NCI-H345 (cell line): Measurements from ENCODE around the gene YEATS4.
"Not testable (repeated sequence)": the region's sequence is repeated elsewhere in the genome, so short reads cannot be mapped to it uniquely, and the experiment has no call there.

Source experiments
- DNase-seq: peaks from one replicate; lab custom pipeline; 2025; lab: John Stamatoyannopoulos, UW

YEATS4 gene

DNA sequence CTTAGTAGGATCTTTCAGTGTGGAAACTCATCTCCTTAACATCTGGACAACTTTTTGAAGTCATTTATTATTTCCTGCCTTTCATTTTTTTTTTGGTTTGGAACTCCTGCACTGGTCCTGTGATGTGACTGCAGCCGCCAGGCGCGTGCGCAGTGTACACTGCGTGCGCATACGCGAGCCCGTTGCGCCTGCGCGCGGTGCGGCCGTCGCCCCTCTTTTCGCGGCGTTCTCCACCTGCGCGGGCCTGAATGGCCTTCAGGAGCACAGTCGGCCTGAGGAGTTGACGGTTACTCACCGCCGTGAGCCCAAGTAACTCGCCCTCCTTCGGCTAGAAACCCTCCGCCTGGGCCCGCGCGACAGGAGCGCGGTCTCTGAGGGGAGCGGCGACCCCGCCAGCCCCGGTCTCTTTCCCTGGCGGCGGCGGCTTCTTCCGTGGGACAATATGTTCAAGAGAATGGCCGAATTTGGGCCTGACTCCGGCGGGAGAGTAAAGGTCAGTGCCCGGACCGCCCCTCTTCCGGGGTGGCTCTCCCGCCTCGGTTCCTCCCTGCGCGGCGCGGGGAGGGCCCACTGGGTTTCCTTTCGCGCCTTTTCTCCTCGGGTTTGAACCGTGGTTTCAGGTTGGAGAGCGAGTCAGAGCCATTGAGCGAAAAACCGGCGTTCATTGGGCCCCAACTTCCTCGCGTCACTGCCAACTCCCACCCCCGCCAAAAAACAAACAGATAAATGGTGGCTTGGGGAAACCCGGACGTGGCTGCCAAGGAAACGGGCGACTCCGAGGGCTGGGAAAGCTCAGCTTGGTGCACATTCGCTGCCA is at the start of gene YEATS4:
Gene YEATS4 (plus strand): TSS at position 213 of the 817 bp plus-strand sequence. CDS start 230 bp downstream, at position 443.
- DNase-seq, result peak; percentile 96

DNA sequence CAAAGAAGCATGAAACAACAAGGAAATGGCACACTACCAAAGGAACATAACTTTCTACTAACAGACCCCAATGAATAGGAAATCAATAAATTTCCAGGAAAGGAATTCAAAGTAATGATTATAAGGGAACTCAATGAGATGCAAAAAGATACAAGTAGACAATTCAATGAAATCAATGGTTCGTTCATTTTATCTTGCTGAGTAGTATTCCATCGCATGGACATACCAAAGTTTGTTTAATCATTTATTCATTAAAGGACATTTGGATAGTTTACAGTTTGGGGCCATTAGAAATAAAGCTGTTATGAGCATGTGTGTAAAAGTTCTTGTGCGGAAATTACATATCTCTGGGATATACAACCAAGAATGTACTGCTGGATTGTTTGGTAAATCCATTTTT is 46.3 kb upstream of the YEATS4 start:
- no peak for DNase-seq

DNA sequence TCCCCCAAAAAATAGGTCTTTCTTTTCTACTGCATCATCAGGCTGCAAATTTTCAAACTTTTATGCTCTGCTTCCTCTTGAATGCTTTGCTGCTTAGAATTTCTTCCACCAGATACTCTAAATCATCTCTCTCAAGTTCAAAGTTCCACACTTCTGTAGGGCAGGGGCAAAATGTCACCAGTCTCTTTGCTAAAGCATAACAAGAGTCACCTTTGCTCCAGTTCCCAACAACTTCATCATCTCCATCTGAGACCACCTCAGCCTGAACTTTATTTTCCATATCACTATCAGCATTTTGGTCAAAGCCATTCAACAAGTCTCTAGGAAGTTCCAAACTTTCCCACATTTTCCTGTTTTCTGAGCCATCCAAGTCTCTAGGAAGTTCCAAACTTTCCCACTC is 42.8 kb upstream of the YEATS4 start:
- DNase-seq, result not testable (repeated sequence)

DNA sequence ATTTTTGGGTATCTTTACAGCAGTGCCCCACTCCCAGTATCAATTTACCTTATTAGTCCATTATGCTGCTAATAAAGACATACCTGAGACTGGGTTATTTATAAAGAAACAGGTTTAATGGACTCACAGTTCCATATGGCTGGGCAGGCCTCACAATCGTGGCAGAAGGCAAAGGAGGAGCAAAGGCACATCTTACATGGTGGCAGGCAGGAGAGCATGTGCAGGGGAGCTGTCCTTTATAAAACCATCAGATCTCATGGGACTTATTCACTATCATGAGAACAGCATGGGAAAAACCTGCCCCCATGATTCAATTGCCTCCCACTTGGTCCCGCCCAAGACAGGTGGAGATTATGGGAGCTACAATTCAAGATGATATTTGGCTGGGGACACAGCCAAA is 42.3 kb upstream of the YEATS4 start:
- not testable (repeated sequence) for DNase-seq

DNA sequence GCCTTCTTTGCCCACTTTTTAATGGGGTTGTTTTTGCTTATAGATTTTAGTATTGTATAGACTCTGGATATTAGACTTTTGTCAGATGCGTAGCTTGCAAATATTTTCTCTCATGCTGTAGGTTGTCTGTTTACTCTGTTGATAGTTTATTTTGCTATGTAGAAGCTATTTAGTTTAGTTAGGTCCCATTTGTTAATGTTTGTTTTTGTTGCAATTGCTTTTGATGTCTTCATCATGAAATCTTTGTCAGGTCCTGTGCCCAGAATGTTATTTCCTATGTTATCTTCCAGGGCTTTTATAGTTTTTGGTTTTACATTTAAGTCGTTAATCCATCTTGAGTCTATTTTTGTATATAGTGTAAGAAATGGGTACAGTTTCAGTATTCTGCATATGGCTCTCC is 41.3 kb upstream of the YEATS4 start:
- DNase-seq, result no peak

DNA sequence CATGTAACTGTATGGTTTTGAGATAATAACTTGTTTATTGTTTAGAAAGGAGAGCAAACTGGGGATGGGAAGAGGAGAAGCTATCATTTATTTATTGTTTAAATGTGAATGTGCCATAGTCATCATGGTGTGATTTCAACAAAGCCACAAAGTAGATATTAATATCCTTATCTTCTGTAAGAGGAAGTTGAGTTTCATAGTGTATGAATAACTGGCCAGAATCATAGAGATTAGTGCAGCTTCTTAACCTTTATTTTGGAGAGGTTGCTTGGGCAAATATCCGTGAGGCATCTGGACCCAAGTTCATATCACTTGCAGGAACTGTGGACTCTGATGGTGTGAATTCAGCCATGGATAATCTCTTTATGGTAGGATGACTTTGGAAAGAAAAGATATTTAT is 38.2 kb upstream of the YEATS4 start:
- no peak for DNase-seq

DNA sequence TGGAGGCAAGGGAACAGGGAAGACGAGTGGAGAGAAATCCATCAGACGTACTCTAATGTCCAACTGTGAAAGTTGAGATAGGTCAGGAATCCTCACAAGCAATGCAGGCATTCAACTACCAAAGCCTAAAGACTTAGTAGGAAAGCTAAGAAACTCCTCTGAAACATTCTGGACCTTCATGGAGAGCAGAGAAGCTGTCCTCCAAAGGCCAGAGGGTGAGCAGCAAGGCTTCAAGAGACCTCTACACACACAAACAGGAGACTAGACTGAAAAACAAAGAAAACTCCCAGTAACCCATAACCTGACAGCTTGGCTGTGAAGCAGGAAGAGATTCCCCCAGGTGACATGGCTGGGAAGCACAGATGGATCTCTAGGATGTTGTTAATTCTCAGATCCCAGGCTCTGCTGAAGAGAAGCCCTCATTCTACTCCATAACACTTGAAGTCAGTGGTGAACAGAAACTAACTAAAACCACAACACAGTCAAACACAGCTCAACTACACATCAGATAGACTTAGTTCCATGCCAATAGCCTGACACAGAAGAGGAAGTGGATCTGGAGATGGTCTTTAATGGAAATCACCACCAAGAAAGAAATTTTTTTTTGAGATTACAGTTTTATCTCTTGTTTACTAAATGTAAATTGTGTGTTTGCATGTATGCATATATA is 34.6 kb upstream of the YEATS4 start:
- DNase-seq, result no peak

DNA sequence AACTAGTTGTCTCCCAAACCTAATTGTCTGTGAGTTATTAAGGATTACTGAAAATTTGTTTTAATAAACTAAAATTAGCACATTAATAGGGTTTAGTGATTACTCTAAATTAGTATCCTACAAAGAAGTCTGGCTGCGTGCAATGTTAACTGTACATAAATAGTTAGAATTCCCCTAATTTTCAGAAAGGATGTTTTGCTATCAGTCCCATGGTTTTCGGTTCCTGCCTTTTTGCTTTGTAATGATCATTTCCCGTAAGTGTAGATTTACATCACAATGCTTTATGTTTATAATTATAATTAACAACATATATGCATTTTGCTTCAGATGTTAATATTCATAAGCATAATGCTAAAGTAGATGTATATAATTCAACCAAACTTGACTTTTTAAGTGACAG is 31.1 kb upstream of the YEATS4 start:
- DNase-seq, result no peak

DNA sequence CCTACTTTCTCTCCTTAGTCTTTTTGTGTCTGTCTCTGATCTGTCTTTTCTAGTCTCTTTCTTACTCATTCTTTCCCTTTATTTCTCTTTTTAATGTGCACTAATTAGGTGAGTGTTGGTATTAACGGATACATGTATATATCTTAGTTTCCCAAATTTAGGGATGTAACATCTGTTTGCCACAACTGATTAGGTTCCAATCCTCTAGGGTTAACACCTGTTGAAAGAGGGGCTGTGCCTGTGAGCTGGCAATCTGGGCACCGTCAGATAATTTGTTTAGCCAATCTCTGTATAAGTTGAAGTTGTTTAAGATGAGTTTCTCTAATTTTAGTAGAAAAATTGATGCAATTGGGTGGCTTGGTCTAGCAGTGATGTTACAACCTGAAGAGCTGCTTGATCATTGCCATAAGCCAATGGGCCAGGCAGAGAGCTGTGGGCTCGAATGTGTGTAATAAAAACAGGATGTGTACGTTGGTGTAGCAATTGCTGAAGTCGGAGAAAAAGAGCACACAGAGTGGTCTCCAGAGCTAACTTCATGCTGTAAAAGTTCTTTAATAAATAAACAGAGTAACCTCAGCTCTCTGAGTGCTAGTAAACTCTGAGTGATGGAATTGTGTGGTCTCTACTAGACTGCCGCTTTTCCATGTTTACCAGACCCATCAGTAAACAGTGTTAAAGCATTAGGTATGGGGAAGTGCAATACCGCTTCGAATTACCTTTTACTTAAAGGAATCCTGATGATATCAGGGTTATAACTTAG is 29.7 kb upstream of the YEATS4 start:
- no peak for DNase-seq

DNA sequence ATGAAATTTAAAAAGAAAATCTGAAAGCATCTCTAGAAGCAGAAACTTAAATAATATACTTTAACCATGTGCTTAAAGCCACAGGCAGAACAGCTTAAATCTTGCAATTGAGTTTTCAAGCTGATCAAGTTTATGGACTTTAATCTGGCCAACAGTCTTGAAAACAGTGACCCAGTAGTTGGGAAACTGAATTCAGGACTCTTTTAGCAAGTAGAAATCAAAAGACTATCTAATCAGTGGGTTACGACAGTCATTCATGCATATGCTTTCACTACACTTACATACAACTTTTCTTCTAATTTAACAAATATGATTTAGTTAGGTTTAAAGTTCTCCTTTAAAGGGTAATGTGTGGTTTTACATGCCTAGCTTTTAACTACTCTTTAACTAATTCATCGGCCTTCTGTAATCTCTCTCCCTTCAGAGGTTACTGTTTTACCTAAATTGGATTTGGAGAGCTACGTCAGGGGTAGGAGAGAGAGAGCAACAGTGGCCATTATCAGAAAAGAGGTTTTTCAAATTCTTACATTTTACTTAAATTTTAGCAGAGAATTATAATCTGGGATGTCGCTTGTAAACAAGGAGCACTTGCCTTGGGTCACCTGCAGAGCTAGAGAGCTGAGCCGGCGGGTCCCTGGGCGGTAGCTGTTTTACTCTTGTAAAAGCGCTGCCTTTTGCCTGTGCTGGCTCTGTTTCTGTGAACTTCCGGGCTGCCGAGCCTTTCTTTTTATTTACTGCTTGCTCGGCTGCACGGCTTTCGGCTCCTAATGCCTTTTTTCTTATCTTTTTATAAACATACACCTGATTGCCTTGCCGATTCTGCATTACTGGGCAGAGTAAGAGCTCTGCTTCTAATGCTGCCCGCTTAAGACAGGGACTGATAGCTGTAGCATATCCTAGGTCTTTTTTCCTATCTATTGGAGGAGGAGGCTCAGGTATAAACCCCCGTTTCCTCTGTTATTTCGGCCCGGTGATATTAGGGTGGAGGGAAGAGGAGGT is 28.8 kb upstream of the YEATS4 start:
- DNase-seq, result no peak

DNA sequence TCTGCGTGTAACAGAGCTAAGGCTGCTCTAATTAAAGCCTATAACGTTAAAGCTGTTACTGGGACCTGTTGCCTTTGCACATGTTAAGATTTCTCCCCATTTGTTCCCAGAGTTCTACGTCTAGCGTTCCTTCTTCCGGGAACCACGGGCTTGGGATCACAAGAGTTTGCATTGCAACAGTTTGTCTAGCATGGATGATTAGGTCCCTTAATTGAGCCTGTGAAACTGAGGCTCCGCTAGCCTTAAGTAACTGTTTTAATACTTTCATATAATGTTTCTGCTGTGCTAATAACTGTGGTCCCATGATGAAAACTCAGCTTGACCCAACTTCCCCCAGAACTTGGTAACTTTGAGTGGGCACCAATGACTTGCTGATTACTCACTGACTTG is 28.0 kb upstream of the YEATS4 start:
- DNase-seq, result no peak

DNA sequence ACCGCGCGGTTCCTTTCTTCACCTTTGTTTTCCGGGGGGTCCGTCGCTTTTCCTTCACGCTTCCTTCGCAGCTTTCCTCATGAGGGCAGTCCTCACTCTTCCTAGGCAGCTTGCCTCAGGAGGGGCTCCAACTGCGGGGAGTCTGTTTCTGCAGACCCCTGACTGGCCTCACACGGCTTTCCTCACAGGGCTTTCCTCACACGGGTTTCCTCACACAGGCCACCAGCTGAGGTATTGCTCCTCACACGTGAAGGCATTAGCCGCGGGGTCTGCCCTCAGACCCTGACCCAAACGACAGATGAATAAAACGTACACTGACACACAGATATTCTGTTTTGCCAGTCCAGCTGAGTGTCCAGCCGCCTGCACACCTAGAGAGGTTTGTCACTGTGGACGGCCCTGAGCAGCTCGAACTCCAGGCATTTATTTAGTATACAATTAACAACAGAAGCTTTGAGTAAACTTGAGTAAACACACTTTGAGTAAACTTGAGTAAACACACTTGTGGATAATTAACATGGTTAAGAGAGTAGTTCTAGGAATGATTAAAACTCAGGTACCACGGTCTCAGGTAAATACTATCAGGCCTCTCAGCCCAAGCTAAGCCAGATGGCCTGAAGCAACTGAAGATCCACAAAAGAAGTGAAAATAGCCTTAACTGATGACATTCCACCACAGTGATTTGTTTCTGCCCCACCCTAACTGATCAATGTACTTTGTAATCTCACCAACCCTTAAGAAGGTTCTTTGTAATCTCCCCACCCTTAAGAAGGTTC is 27.4 kb upstream of the YEATS4 start:
- DNase-seq, result no peak

DNA sequence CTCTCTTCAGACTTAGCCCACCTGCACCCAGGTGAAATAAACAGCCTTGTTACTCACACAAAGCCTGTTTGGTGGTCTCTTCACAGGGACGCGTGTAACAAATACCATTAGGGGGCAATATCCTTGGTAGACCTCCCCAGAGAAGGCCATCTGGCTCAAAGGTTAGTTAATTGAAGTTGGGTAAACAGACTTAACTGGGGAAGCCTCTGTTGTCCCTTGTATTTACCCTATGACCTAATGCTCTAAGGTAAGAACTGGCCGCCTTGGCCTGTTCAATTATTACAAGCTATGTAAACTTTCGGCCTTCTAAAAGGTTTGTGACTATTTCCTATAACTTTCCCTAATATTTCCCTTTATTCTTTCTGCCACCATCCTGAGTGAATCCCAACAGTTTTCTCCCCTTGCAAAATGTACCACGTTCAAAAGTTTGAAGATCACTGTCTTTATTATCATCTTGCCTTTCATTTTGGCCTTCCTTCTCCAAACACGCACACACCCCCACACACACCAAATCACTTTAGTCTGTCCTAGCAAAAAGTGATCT is 26.7 kb upstream of the YEATS4 start:
- DNase-seq, result no peak

DNA sequence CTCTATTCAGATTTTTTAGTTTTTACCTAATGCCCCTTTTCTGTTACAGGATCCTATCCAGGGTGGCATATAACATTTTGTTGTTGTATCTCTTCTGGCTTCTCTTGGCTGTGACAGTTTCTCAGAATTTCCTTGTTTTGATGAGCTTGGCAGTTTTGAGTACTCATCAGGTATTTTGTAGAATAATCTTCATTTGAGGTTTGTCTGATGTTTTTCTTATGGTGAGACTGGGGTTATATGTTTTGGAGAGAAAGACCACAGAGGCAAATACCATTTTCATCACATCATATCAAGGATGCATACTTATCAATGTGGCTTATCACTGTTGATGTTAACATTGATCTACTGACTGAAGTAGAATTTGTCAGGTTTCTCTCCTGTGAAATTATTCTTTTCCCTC is 25.4 kb upstream of the YEATS4 start:
- no peak for DNase-seq

DNA sequence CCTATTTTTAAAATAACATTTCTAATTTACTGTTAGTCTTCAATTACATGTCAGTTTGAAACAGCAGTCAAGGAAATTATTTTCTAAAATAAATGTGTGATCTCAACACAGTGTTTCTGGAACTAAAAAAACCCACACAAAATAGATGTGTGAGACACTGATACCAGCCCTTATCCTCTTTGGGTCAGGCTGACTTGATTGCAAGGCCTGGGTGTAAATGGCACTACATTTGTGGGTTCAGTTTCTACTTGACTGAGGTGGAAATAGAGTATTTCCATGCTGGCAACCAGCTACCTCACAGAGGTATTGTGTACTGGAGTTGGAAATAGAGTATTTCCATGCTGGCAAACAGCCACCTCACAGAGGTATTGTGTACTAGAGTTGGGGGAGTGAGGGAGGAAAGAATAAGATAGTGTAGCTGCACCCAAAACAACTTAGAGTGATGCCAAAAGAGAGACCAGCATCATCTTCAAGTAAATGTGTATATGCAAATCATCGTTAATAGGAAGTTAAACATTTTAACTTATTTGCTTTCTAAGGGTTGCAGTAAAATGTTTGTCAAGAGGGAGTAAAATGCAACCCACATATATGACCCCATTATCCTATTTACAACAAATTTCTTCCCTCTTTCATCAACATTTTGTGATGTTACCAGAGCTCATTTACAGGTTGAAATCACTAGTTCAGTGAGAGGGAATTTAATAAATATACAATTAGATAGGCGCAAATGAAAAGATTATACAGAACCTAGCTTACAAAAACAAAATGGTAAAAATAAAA is 22.0 kb upstream of the YEATS4 start:
- no peak for DNase-seq

DNA sequence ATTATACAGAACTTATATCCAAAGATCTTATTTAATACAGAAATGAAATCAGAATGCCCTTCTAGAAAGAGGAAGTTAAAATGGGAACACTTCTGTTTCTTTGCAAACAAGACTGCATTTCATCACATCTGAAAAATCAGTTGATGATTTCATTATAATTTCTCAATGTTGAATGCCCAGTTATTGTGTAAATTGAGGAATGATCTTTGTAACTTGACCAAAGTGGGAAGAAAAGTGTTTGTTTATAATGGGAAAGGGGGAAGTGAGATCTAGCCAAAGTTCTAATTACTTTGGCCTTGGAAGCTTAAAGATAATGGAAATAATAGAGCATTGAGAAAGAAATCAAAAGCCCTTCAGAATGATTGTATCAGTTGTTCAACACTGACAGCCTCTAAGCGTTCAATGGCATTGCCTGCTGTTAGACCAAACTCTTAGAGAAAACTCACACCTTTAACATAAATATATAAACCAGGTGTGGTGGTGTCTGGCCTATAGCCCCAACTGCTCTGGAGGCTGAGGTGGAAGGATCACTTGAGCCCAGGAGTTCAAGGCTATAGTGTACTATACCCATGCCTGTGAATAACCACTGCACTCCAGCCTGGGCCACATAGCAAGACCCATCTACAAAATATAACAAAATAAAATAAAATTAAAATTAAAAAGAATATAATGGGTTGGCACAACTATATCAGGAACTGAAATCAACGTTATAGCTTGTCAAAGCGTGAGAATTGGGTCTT is 21.3 kb upstream of the YEATS4 start:
- DNase-seq, result no peak

DNA sequence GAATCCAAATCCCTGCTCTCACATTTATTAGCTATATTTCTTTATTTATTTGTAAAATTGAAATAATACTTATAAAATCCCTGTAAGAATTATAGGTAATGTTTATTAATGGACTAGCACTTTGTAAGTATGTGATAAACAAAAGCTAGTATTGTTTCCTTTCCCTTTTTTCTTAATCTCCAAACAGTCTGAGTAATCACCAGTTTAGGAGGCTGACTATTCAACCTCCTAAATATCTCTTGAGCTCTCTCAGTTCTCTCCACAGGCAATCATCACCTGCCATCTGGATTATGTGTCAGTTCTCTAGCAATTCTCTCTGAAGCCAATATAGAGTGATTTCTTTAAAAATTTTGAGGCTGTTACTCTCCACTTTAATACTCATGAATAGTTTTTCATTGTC is 20.6 kb upstream of the YEATS4 start:
- no peak for DNase-seq

DNA sequence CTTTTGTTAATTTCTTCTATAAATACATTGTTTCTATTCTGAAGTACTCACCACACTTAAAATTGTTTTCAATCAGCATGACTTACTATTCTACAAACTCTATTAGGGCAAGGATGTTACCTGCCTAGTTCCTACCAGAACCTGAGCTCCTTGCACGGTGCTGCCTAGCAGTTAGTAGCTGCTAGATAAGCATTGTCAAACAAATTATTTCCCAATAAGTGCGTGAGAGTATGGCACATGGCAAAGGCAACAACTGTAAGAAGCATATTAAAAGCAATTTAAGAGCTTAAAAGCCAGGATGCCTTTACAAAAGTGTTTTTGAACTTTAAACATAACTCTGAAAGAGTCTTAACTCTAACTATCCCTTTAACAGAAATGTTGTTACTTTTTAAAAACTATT is 19.5 kb upstream of the YEATS4 start:
- DNase-seq, result no peak

DNA sequence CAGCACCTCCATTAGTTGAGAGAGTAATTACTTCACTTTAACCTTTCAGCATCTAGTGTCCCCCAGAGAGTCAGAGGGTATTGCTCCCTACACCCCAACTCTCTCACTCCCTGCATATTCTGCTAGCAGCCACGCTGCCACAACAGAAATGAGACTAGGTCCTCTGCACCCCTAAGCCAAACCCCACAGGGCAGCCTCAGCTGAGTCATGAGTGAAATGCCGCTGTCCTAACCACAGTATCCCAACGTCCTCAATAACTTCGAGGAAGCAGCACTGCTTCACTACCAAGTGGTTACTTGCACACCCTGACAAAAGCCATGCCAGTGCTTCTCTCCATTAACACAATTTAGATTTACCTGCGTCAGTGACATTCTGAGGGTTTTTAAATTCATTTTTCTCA is 18.2 kb upstream of the YEATS4 start:
- no peak for DNase-seq
